Suppressor macrophage (primary cell): ENCODE results near the gene OR5V1.
"Not testable (repeated sequence)": the region's sequence is repeated elsewhere in the genome, so short reads cannot be mapped to it uniquely, and the experiment has no call there.

Experiments used
- DNase-seq, 4 experiments: peaks; one replicate each; pipeline ENCODE4 v3.0.0-alpha.2; 2020 to 2022
- total RNA-seq, 17 experiments: gene quantifications; one replicate each; lab custom pipeline; 2026; ENCODE audit warnings: mixed read lengths in 6 of 17, inconsistent platforms in 3 of 17; lab: John Stamatoyannopoulos, UW

The OR5V1 gene
- total RNA-seq, result 0 to 0.99 (median 0) reads per million in 17 experiments

- no peak for DNase-seq
Measured at GRCh38 chr6:29368765-29369164, at the start of gene OR5V1. Gene OR5V1 (minus strand): TSS chr6:29368865. CDS start chr6:29356195, 12,670 bp downstream.

DNA sequence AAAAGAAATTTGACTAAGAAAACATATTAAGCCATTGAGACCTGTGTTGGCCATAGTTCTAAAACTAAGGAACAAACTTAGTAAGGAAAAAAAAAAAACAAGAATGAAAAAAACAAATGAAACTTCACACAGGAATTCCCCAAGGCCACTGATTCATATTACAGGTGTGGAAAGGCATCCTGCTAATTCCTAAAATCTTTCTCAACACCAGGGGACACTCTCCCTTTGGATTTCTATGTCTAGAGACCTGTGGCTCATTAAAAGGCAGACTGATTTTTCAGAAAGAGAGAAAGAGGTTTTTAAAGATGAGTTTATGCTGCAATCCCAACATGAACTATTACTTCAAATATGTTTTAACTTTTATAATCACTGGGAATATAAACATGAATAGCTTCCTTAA, 45.9 kb upstream of the OR5V1 start, which contains the start of gene OR12D1:
OR12D1 (plus strand) TSS at position 341 of the 400 bp plus-strand sequence.
- no peak for DNase-seq

DNA sequence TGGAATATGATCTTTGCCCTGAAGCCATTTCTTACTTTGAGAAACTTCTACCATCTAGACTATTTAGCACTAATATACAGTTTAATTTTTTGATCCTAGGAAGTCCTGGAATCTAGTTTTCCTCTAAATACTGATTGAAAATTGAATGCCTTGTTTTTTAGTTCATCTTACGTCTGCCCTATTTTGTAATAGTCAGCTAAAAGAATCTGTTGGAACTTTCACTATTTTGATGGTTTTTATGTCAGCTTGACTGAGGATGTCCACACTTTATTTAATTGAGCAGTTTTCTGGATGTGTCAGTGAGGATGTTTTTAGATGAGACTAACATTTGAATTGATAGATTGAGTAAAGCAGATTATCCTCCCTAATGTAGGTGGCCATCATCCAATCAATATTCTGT, 35.1 kb upstream of the OR5V1 start:
- no peak for DNase-seq

DNA sequence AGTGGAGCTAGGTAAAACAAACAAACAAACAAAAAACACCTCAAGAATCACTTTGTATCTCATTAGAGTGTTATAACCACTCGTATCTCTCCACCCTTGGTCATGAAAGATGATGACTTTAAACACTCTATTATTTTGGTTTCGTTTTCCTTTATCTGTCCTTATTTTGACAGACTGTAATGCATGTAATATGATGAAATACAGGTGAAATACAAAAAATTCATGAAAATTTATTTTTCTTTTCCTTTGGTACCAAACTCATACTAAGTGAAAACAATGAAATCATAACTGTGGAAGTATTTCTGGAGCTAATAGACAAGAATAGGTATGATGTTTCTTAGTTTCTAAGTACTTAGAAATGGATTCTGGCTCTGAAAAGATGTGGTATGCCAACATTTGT, 30.9 kb upstream of the OR5V1 start:
- DNase-seq, result no peak

DNA sequence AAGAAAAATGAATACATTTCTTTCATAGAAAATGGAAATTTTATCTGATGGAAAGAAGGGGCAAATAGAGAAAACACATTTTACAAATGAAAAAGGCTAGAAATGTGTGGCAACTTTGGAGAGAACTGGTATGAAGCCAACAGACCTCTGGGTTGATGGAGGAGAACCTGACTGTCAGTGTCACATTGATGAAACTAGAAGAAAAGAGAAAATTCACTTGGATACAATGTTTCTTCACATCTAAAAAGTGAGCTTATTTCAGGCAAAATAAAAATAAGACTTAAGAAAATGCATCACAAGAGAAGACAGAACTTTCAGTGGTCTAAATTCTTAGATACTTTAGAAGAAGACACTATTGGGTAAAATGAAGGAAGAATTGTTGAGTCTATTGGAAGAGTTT, 26.7 kb upstream of the OR5V1 start, which contains the start of gene OR12D2:
OR12D2 (plus strand) TSS at position 301 of the 400 bp plus-strand sequence. CDS start 1,069 bp downstream, outside the sequence.
- DNase-seq, result no peak

- no peak for DNase-seq
Measured at GRCh38 chr6:29388533-29388932, 19.9 kb upstream of the OR5V1 start.

- DNase-seq, result peak in 3 of 4 experiments; percentile 5 to 11 (median 9)
Measured at GRCh38 chr6:29376003-29376402, 7.3 kb upstream of the OR5V1 start.

- DNase-seq, result no peak
Measured at GRCh38 chr6:29375191-29375590, 6.5 kb upstream of the OR5V1 start, which contains the start of gene OR12D3. Gene OR12D3 (minus strand): TSS chr6:29375291. CDS start chr6:29375287, 4 bp downstream.

DNA sequence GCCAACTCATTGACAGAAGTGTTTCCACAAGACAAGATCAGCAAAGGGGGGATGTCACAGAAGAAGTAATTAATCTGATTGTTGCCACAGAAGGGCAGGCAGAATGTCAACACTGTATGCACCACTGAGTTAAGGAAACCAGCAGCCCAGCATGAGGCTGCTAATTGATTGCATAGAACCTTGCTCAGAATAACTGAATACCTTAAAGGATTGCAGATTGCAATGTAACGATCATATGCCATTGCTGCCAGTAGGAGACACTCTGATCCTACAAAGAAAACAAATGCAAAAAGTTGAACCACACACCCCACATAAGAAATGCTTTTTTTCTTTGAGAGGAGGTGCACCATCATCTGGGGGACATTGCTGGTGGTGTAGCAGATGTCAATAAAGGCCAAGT, 13.1 kb downstream of the OR5V1 start:
- no peak for DNase-seq

- DNase-seq, result no peak
Measured at GRCh38 chr6:29354980-29355379, 13.7 kb downstream of the OR5V1 start.

DNA sequence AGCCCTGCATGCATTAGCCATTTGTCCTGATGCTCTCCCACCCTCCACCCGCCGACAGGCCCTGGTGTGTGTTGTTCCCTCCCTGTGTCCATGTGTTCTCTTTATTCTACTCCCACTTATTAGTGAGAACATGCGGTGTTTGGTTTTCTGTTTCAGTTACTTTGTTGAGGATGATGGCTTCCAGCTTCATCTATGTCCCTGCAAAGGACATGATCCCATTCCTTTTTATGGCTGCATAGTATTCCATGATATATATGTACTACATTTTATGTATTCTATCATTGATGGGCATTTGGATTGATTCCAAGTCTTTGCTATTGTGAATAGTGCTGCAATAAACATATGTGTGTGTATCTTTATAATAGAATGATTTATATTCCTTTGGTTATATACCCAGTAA, 19.3 kb downstream of the OR5V1 start:
- not testable (repeated sequence) for DNase-seq

DNA sequence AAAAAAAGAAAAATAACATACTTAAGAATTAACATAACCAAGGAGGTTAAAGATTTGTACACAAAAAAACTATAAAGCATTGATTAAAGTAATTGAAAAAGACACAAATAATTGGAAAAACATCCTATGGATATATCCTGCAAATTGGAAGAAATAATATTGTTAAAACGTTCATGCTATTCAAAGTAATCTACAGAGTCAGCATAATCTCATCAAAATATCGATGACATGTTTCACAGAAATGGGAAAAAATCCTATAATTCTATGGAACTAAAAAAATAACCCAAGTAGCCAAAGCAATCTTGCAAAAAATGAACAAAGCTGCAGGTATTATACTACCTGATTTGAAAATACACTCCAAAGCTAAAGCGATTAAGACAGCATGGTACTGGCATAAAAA, 23.3 kb downstream of the OR5V1 start:
- no peak for DNase-seq

DNA sequence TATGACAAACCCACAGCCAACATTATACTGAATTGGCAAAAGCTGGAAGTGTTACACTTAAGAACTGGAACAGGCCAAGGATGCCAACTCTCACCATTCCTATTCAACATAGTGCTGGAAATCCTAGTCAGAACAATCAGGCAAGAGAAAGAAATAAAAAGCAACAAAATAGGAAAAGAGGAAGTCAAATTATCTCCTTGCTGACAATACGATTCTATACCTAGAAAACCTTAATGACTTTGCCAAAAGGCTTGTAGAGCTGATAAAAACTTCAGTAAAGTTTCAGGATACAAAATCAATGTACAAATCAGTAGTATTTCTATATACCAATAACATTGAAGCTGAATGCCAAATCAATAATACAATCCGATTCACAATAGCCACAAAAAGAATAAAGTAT, 32.4 kb downstream of the OR5V1 start:
- DNase-seq, result no peak

DNA sequence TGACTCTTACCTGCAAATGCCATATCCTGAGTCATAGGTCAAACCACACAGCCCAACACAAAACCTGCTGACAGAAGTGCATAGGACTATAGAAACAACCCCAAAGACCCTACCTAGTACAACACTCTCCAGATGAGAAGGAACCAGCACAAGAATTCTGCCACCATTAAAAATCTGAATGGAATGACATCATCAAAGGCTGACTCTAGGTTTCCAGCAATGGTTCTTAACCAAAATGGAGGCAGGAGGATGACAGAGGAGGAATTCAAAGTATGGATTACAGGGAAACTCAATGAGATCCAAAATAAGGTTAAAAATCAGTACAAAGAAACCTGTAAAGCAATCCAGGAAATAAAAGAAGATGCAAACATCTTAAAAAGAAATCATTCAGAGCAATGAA, 36.0 kb downstream of the OR5V1 start:
- no peak for DNase-seq

GRCh38 chr6:29325777-29326176, 42.9 kb downstream of the OR5V1 start:
- no peak for DNase-seq

DNA sequence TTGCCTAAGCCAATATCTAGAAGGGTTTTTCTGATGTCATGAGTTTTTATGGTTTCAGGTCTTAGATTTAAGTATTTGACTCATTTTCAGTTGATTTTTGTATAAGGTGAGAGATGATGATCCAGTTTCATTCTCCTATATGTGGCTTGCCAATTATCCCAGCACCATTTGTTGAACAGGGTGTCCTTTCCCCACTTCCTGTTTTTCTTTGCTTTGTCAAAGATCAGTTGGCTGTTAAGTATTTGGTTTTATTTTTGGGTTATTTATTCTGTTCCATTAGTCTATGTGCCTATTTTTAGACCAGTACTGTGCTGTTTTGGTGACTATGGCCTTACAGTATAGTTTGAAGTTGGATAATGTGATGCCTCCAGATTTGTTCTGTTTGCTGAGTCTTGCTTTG, 45.3 kb downstream of the OR5V1 start:
- DNase-seq, result not testable (repeated sequence)

- no peak for DNase-seq
Measured at GRCh38 chr6:29319931-29320330, 48.7 kb downstream of the OR5V1 start.
